ENCODE measurements around the gene KIAA0586.

Gene KIAA0586

GRCh38 chr14:58464652-58465051, 37.1 kb downstream of the KIAA0586 start:
- peaks cover 53% of the 10 kb centered on the region for H3K36me3 ChIP-seq
- no peaks in the 10 kb centered on the region for H3K4me1 ChIP-seq (ENCODE audit: control insufficient read depth in 1 of 2, insufficient read depth in 1 of 2, low read depth in 1 of 2, low read length in 1 of 2)
- no peaks in the 10 kb centered on the region for H3K9me3 ChIP-seq
- H3K27ac ChIP-seq, result no peak overlapping the region
- TF ChIP-seq CTCF (IDR thresholded peaks at IDR 0.05), result no peak
- H3K27me3 ChIP-seq, result no peaks in the 10 kb centered on the region
- no peak overlapping the region for H3K4me3 ChIP-seq (ENCODE audit: low read depth in 1 of 2, low read length in 1 of 2)

GRCh38 chr14:58465421-58465820, 37.9 kb downstream of the KIAA0586 start:
- TF ChIP-seq CTCF (IDR thresholded peaks at IDR 0.05), result no peak
- Histone ChIP-seq H3K27ac (no peak overlapping the region), H3K4me3 (ENCODE audit: low read depth in 1 of 2, low read length in 1 of 2) (no peak overlapping the region), H3K36me3 (peaks cover 45% of the 10 kb centered on the region), H3K9me3 (no peaks in the 10 kb centered on the region), H3K4me1 (ENCODE audit: control insufficient read depth in 1 of 2, insufficient read depth in 1 of 2, low read depth in 1 of 2, low read length in 1 of 2) (no peaks in the 10 kb centered on the region), H3K27me3 (no peaks in the 10 kb centered on the region)

- no peak overlapping the region for H3K4me3 ChIP-seq (ENCODE audit: low read depth in 1 of 2, low read length in 1 of 2)
- no peaks in the 10 kb centered on the region for H3K9me3 ChIP-seq
- H3K4me1 ChIP-seq (ENCODE audit: control insufficient read depth in 1 of 2, insufficient read depth in 1 of 2, low read depth in 1 of 2, low read length in 1 of 2), result no peaks in the 10 kb centered on the region
- peaks cover 51% of the 10 kb centered on the region for H3K36me3 ChIP-seq
- H3K27me3 ChIP-seq, result no peaks in the 10 kb centered on the region
- no peak overlapping the region for H3K27ac ChIP-seq
- no peak for TF ChIP-seq CTCF (IDR thresholded peaks at IDR 0.05)
These were observed 38.9 kb downstream of the KIAA0586 start for GRCh38 chr14:58466459-58466858.

- no peak for TF ChIP-seq CTCF (IDR thresholded peaks at IDR 0.05)
- peaks cover 53% of the 10 kb centered on the region for H3K36me3 ChIP-seq
These were observed 40.1 kb downstream of the KIAA0586 start for GRCh38 chr14:58467575-58467974.

GRCh38 chr14:58469309-58469708, 41.8 kb downstream of the KIAA0586 start:
- no peaks in the 10 kb centered on the region for H3K27me3 ChIP-seq
- H3K36me3 ChIP-seq, result peaks cover 51% of the 10 kb centered on the region
- no peak overlapping the region for H3K4me3 ChIP-seq (ENCODE audit: low read depth in 1 of 2, low read length in 1 of 2)
- H3K4me1 ChIP-seq (ENCODE audit: control insufficient read depth in 1 of 2, insufficient read depth in 1 of 2, low read depth in 1 of 2, low read length in 1 of 2), result no peaks in the 10 kb centered on the region
- TF ChIP-seq CTCF (IDR thresholded peaks at IDR 0.05), result no peak
- H3K9me3 ChIP-seq, result no peaks in the 10 kb centered on the region
- H3K27ac ChIP-seq, result no peak overlapping the region

More at GRCh38 chr14:58467575-58467974, 40.1 kb downstream of the KIAA0586 start:
- H3K4me1 ChIP-seq (ENCODE audit: control insufficient read depth in 1 of 2, insufficient read depth in 1 of 2, low read depth in 1 of 2, low read length in 1 of 2), result no peaks in the 10 kb centered on the region
- no peaks in the 10 kb centered on the region for H3K27me3 ChIP-seq
- H3K4me3 ChIP-seq (ENCODE audit: low read depth in 1 of 2, low read length in 1 of 2), result no peak overlapping the region
- H3K9me3 ChIP-seq, result no peaks in the 10 kb centered on the region
- H3K27ac ChIP-seq, result no peak overlapping the region

- H3K27ac ChIP-seq, result no peak overlapping the region
- H3K4me1 ChIP-seq (ENCODE audit: control insufficient read depth in 1 of 2, insufficient read depth in 1 of 2, low read depth in 1 of 2, low read length in 1 of 2), result no peaks in the 10 kb centered on the region
- H3K9me3 ChIP-seq, result no peaks in the 10 kb centered on the region
- peaks cover 35% of the 10 kb centered on the region for H3K36me3 ChIP-seq
- TF ChIP-seq CTCF (IDR thresholded peaks at IDR 0.05), result no peak
- no peaks in the 10 kb centered on the region for H3K27me3 ChIP-seq
- H3K4me3 ChIP-seq (ENCODE audit: low read depth in 1 of 2, low read length in 1 of 2), result no peak overlapping the region
These were observed 48.8 kb downstream of the KIAA0586 start for GRCh38 chr14:58476320-58476719.

Measured in neutrophil (primary cell).